NCI-H2029 (cell line): Measurements from ENCODE around the gene ARFGAP2.
A peak's percentile ranks its signal among the peaks of the same experiment; 100 is the strongest.

Experiments
- DNase-seq: peaks from one replicate; lab custom pipeline; 2025; lab: John Stamatoyannopoulos, UW

The ARFGAP2 gene

GRCh38 chr11:47186700-47187695 lies 10.3 kb upstream of the ARFGAP2 start:
- no peak for DNase-seq

GRCh38 chr11:47186076-47186699 lies 9.5 kb upstream of the ARFGAP2 start, which contains the start of gene PACSIN3:
PACSIN3 (minus strand) TSS chr11:47186434; CDS start chr11:47182727, 3,707 bp downstream.
- no peak for DNase-seq

- no peak for DNase-seq
These were observed 8.8 kb upstream of the ARFGAP2 start for GRCh38 chr11:47185305-47186075.

- no peak for DNase-seq
These were observed 8.1 kb upstream of the ARFGAP2 start for GRCh38 chr11:47184711-47185304.

- DNase-seq: no peak
These were observed 7.3 kb upstream of the ARFGAP2 start for GRCh38 chr11:47183969-47184368.

- no peak for DNase-seq
These were observed 6.6 kb upstream of the ARFGAP2 start for GRCh38 chr11:47183031-47183856.

- DNase-seq: no peak
These were observed 5.7 kb upstream of the ARFGAP2 start for GRCh38 chr11:47182380-47182779.

GRCh38 chr11:47181271-47181670 lies 4.6 kb upstream of the ARFGAP2 start:
- no peak for DNase-seq

- DNase-seq: no peak
These were observed 3.5 kb upstream of the ARFGAP2 start for GRCh38 chr11:47180006-47180787.

GRCh38 chr11:47179655-47179991 lies 2.9 kb upstream of the ARFGAP2 start:
- peak; percentile 33 for DNase-seq

GRCh38 chr11:47178737-47179654 lies 2.3 kb upstream of the ARFGAP2 start:
- no peak for DNase-seq

GRCh38 chr11:47178316-47178715 lies 1.6 kb upstream of the ARFGAP2 start:
- DNase-seq: no peak

- DNase-seq: no peak
These were observed 1.2 kb upstream of the ARFGAP2 start for GRCh38 chr11:47177846-47178245.

- peak; percentile 53 for DNase-seq
These were observed 658 bp upstream of the ARFGAP2 start for GRCh38 chr11:47177229-47177845.

GRCh38 chr11:47175746-47176327 lies 842 bp downstream of the ARFGAP2 start:
- DNase-seq: no peak

GRCh38 chr11:47172740-47173336 lies 3.8 kb downstream of the ARFGAP2 start:
- no peak for DNase-seq

GRCh38 chr11:47171856-47172255 lies 4.8 kb downstream of the ARFGAP2 start:
- no peak for DNase-seq
